Measurements from ENCODE around the gene DHRS4L2.
"Not testable (repeated sequence)": the region's sequence is repeated elsewhere in the genome, so short reads cannot be mapped to it uniquely, and the experiment has no call there.

Gene DHRS4L2

DNA sequence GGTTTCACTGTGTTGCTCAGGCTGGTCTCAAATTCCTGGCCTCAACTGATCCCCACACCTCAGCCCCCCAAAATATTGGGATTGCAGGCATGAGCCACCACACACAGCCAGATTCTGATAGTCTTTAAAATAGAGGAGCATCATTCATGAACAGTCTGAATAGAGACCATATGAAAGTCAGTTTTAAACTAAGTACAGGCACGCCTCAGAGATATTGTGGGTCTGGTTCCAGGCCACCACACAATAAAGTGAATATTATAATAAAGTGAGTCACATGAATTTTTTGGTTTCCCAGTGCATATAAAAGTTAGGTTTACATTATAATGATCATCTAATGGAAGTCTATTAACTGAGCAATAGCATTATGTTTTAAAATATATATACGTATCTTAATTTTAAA is 27.0 kb upstream of the DHRS4L2 start:
- not testable (repeated sequence) for H3K4ac ChIP-seq (ENCODE audit: low read depth, low read length); H3K9ac ChIP-seq (ENCODE audit: low read length); H4K12ac ChIP-seq (ENCODE audit: low read depth, low read length); H3K23ac ChIP-seq (ENCODE audit: low read length); H3K79me2 ChIP-seq (ENCODE audit: control insufficient read depth, insufficient read depth, low read length, poor library complexity); H3K9me3 ChIP-seq (ENCODE audit: insufficient read depth, low read depth, low read length); H3K18ac ChIP-seq (ENCODE audit: low read length); H2BK5ac ChIP-seq (ENCODE audit: low read depth, low read length, poor library complexity); DNase-seq; H2BK120ac ChIP-seq (ENCODE audit: insufficient read depth, low read length, poor library complexity); H4K91ac ChIP-seq (ENCODE audit: low read depth, low read length); H2BK12ac ChIP-seq (ENCODE audit: low read length); H3K14ac ChIP-seq (ENCODE audit: low read length); H3K27ac ChIP-seq (ENCODE audit: low read depth, low read length); H3K79me1 ChIP-seq (ENCODE audit: low read length); H3K4me1 ChIP-seq (ENCODE audit: control insufficient read depth in 1 of 2, insufficient read depth in 2 of 2, low read length in 2 of 2); H3K36me3 ChIP-seq (ENCODE audit: control insufficient read depth in 1 of 2, insufficient read depth in 2 of 2, low read length in 2 of 2); H2AFZ ChIP-seq (ENCODE audit: insufficient read depth, low read length, poor library complexity); H3K4me2 ChIP-seq (ENCODE audit: low read length); H4K8ac ChIP-seq (ENCODE audit: low read depth, low read length); H3K4me3 ChIP-seq (ENCODE audit: low read depth, low read length); H2AK5ac ChIP-seq (ENCODE audit: low read length); H3K27me3 ChIP-seq (ENCODE audit: insufficient read depth, low read length)
- WGBS (ENCODE audit: extremely low coverage, insufficient coverage, insufficient read length), result no CpG with 5 or more reads among the region's 2 CpGs

DNA sequence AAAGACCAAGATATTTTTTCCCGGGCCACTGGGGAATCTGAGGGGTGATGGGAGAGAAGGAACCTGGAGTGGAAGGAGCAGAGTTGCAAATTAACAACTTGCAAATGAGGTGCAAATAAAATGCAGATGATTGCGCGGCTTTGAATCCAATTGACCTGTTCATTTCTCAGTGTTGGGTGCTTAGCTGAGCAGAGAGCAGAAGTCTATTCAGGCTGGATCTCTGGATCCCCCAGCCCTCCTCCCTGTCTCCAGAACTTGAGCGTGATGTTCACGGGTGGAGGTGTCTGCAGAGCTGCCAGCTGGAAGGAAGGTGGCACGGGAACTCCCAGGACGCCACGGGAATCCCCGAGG is 19.6 kb upstream of the DHRS4L2 start:
- H3K4me2 ChIP-seq (ENCODE audit: low read length); H2BK5ac ChIP-seq (ENCODE audit: low read depth, low read length, poor library complexity): not testable (repeated sequence)
- no CpG with 5 or more reads among the region's 9 CpGs for whole genome bisulfite sequencing (ENCODE audit: extremely low coverage, insufficient coverage, insufficient read length)

DNA sequence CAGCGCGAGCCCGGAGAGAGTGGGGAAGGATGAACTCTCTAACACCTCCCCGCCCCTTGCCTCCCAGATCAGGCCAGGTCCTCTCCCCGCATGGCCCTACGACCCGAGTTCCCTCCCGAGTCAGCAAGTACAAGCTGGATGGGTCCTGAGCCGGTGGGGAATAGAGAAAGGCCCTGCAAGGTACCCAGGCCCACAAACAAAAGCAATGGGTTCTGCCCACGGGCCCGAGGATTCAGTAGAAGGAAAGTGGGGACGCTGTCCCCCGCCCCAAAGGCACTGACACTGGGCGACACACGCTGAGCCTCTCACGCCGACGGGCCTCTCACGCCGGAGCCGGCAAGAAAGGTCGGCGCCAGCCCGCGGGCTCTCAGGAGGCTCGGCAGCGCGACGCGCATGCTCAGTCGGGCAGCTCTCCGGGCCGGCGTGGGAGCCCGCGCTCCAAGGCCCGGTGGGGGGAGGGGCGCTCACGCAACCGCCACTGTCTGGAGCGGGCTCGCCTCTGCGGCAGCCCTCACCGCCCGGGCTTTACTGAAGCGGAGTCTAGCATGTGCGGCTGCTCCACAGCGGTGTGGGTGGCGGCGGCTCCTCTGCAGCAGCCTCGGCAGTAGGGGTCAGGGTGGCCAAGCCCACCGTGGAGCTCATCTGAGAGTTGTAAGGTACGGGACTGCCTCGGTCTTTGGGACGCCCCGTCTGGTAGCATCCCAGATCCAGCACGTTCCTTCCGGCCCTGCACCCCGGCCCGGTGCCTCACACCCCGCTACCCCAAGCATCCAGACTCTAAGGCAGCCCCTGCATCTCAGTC is 19.0 kb upstream of the DHRS4L2 start:
- Histone ChIP-seq H3K4me2 (ENCODE audit: low read length) (peak overlapping the region; percentile 76), H3K4me3 (ENCODE audit: low read depth, low read length) (peak overlapping the region; percentile 53)
- not testable (repeated sequence) for H3K4me1 ChIP-seq (ENCODE audit: control insufficient read depth in 1 of 2, insufficient read depth in 2 of 2, low read length in 2 of 2); H3K27ac ChIP-seq (ENCODE audit: low read depth, low read length); H4K91ac ChIP-seq (ENCODE audit: low read depth, low read length); H3K4ac ChIP-seq (ENCODE audit: low read depth, low read length); H2AK5ac ChIP-seq (ENCODE audit: low read length); H2BK5ac ChIP-seq (ENCODE audit: low read depth, low read length, poor library complexity); H2BK12ac ChIP-seq (ENCODE audit: low read length); H4K12ac ChIP-seq (ENCODE audit: low read depth, low read length); H3K9me3 ChIP-seq (ENCODE audit: insufficient read depth, low read depth, low read length); H4K8ac ChIP-seq (ENCODE audit: low read depth, low read length); H3K27me3 ChIP-seq (ENCODE audit: insufficient read depth, low read length); H3K79me1 ChIP-seq (ENCODE audit: low read length); H3K9ac ChIP-seq (ENCODE audit: low read length); H3K36me3 ChIP-seq (ENCODE audit: control insufficient read depth in 1 of 2, insufficient read depth in 2 of 2, low read length in 2 of 2); H3K23ac ChIP-seq (ENCODE audit: low read length); H3K14ac ChIP-seq (ENCODE audit: low read length); H2AFZ ChIP-seq (ENCODE audit: insufficient read depth, low read length, poor library complexity); H3K79me2 ChIP-seq (ENCODE audit: control insufficient read depth, insufficient read depth, low read length, poor library complexity); H3K18ac ChIP-seq (ENCODE audit: low read length); H2BK120ac ChIP-seq (ENCODE audit: insufficient read depth, low read length, poor library complexity)
- no CpG with 5 or more reads among the region's 61 CpGs for WGBS (ENCODE audit: extremely low coverage, insufficient coverage, insufficient read length)
- DNase-seq, result peak in 1 of 2 donors; percentile 8

More for the DNA sequence above, 19.6 kb upstream of the DHRS4L2 start:
- not testable (repeated sequence) for H2BK12ac ChIP-seq (ENCODE audit: low read length); H2AK5ac ChIP-seq (ENCODE audit: low read length); DNase-seq; H3K36me3 ChIP-seq (ENCODE audit: control insufficient read depth in 1 of 2, insufficient read depth in 2 of 2, low read length in 2 of 2); H2BK120ac ChIP-seq (ENCODE audit: insufficient read depth, low read length, poor library complexity); H3K9me3 ChIP-seq (ENCODE audit: insufficient read depth, low read depth, low read length); H3K79me2 ChIP-seq (ENCODE audit: control insufficient read depth, insufficient read depth, low read length, poor library complexity); H3K14ac ChIP-seq (ENCODE audit: low read length); H3K4me1 ChIP-seq (ENCODE audit: control insufficient read depth in 1 of 2, insufficient read depth in 2 of 2, low read length in 2 of 2); H3K23ac ChIP-seq (ENCODE audit: low read length); H3K18ac ChIP-seq (ENCODE audit: low read length); H3K4ac ChIP-seq (ENCODE audit: low read depth, low read length); H3K4me3 ChIP-seq (ENCODE audit: low read depth, low read length); H3K9ac ChIP-seq (ENCODE audit: low read length); H4K91ac ChIP-seq (ENCODE audit: low read depth, low read length); H4K8ac ChIP-seq (ENCODE audit: low read depth, low read length); H3K27ac ChIP-seq (ENCODE audit: low read depth, low read length); H4K12ac ChIP-seq (ENCODE audit: low read depth, low read length); H3K79me1 ChIP-seq (ENCODE audit: low read length); H3K27me3 ChIP-seq (ENCODE audit: insufficient read depth, low read length); H2AFZ ChIP-seq (ENCODE audit: insufficient read depth, low read length, poor library complexity)

DNA sequence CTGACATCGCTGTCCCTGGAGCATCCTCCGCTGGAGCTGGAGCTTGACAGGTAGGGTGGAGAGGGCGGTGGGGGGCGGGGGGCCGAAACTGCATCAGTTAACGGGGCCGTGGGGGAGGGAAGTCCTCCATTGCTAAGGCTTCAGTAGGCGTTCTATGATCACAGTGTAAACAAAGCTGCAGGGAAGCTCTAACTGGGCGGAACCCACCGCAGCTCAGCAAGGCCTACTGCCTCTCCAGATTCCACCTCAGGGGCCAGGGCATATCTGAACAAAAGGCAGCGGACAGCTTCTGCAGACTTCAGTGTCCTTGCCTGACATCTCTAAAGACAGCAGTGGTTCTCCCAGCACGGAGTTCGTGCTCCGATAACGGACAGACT is 18.5 kb upstream of the DHRS4L2 start:
- H2AK5ac ChIP-seq (ENCODE audit: low read length); H3K4me3 ChIP-seq (ENCODE audit: low read depth, low read length); H3K27ac ChIP-seq (ENCODE audit: low read depth, low read length): not testable (repeated sequence)

More for the DNA sequence above, 18.5 kb upstream of the DHRS4L2 start:
- not testable (repeated sequence) for DNase-seq; H4K8ac ChIP-seq (ENCODE audit: low read depth, low read length); H3K14ac ChIP-seq (ENCODE audit: low read length); H3K18ac ChIP-seq (ENCODE audit: low read length); H3K36me3 ChIP-seq (ENCODE audit: control insufficient read depth in 1 of 2, insufficient read depth in 2 of 2, low read length in 2 of 2); H2BK12ac ChIP-seq (ENCODE audit: low read length); H3K79me1 ChIP-seq (ENCODE audit: low read length); H4K91ac ChIP-seq (ENCODE audit: low read depth, low read length); H3K27me3 ChIP-seq (ENCODE audit: insufficient read depth, low read length); H3K4ac ChIP-seq (ENCODE audit: low read depth, low read length); H3K4me2 ChIP-seq (ENCODE audit: low read length); H3K9ac ChIP-seq (ENCODE audit: low read length); H4K12ac ChIP-seq (ENCODE audit: low read depth, low read length); H3K9me3 ChIP-seq (ENCODE audit: insufficient read depth, low read depth, low read length); H2AFZ ChIP-seq (ENCODE audit: insufficient read depth, low read length, poor library complexity); H2BK120ac ChIP-seq (ENCODE audit: insufficient read depth, low read length, poor library complexity); H3K4me1 ChIP-seq (ENCODE audit: control insufficient read depth in 1 of 2, insufficient read depth in 2 of 2, low read length in 2 of 2); H3K23ac ChIP-seq (ENCODE audit: low read length); H3K79me2 ChIP-seq (ENCODE audit: control insufficient read depth, insufficient read depth, low read length, poor library complexity); H2BK5ac ChIP-seq (ENCODE audit: low read depth, low read length, poor library complexity)
- no CpG with 5 or more reads among the region's 15 CpGs for WGBS (ENCODE audit: extremely low coverage, insufficient coverage, insufficient read length)
